Left ventricle myocardium inferior (tissue), 1 donor: ENCODE results near the gene COL8A1. TPM values are rescaled to one million over a fixed set of nuclear protein-coding genes. Genes with fewer than 3 reads are reported as not detected.

Experiments used
- DNase-seq: peaks from one replicate; pipeline ENCODE4 v3.0.0-alpha.2; 2020
- H3K27ac ChIP-seq: fragments of 200-600 bp; replicated peaks from 2 replicates; pipeline ENCODE4 v1.8.0; 2021
- H3K27me3 ChIP-seq: fragments of 200-600 bp; 2 replicates; pipeline ENCODE4 v1.8.0; 2021; ENCODE audit warnings: low read depth
- H3K36me3 ChIP-seq: fragments of 200-600 bp; 2 replicates; pipeline ENCODE4 v1.8.0; 2021
- H3K4me1 ChIP-seq: fragments of 200-600 bp; 2 replicates; pipeline ENCODE4 v1.8.0; 2021
- H3K4me3 ChIP-seq: fragments of 200-600 bp; 2 replicates; pipeline ENCODE4 v1.8.0; 2021; ENCODE audit warnings: mild to moderate bottlenecking, moderate library complexity
- H3K9me3 ChIP-seq: fragments of 200-600 bp; replicated peaks from 2 replicates; pipeline ENCODE4 v1.8.0; 2021
- intact Hi-C: fragments of 100-400 bp; cut with micrococcal nuclease; formaldehyde crosslinking; loops from one replicate; pipeline ENCODE4 v1.11.0; 2022
- total RNA-seq: library from RNA; stranded (reverse); fragmentation: NEBNext Ultra II Directional; extraction: Animal tissue kit (Norgen Biotek cat#: 25700); gene quantifications from one replicate; pipeline ENCODE4 v1.2.1, GENCODE V29; 2021
- TF ChIP-seq, protein P1 (sequence below): fragments of 200-600 bp; IDR thresholded peaks from 2 replicates; pipeline ENCODE4 v1.8.0; 2021; ENCODE audit warnings: antibody characterized with exemption, mild to moderate bottlenecking, borderline replicate concordance
- donor health status: DM: no; HTN: yes; CAD: no; lungs with severe emphysema.

COL8A1 gene
- total RNA-seq, 1 donor from 2014 or later = 16.4 TPM

DNA sequence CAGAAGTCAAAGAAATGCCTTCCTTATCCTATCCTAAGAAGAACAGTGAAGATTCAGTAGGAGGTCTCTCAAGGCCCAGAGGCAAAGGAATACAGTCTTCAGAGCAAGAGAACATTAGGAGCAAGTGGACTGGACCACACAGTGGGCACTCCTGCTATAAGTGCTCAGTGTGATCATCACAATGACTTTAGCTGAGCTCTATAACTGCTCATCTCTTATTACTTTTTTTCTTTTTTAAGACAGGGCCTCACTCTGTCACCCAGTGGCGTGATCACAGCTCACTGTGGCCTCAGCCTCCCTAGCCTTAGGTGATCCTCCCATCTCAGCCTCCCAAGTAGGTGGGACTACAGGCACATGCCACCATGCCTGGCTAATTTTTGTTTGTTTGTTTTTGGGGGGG lies 48.1 kb downstream of the COL8A1 start:
- H3K4me3 ChIP-seq = no peak overlapping the region
- TF ChIP-seq, protein P1, sequence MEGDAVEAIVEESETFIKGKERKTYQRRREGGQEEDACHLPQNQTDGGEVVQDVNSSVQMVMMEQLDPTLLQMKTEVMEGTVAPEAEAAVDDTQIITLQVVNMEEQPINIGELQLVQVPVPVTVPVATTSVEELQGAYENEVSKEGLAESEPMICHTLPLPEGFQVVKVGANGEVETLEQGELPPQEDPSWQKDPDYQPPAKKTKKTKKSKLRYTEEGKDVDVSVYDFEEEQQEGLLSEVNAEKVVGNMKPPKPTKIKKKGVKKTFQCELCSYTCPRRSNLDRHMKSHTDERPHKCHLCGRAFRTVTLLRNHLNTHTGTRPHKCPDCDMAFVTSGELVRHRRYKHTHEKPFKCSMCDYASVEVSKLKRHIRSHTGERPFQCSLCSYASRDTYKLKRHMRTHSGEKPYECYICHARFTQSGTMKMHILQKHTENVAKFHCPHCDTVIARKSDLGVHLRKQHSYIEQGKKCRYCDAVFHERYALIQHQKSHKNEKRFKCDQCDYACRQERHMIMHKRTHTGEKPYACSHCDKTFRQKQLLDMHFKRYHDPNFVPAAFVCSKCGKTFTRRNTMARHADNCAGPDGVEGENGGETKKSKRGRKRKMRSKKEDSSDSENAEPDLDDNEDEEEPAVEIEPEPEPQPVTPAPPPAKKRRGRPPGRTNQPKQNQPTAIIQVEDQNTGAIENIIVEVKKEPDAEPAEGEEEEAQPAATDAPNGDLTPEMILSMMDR = no peak

GRCh38 chr3:99686955-99687612 lies 48.7 kb downstream of the COL8A1 start:
- Histone ChIP-seq H3K36me3 (no peaks in the 10 kb centered on the region), H3K4me1 (peaks cover 6% of the 10 kb centered on the region), H3K27me3 (no peaks in the 10 kb centered on the region), H3K9me3 (no peaks in the 10 kb centered on the region), H3K27ac (no peak overlapping the region), H3K4me3 (no peak overlapping the region)
- DNase-seq = peak; percentile 40
- intact Hi-C loops = loop anchor here (5.0 kb wide), 1 partner anchor 190 kb away; no protein-coding TSS in a partner anchor
- TF ChIP-seq, protein P1 = peak; percentile 80

More for the DNA sequence above, 48.1 kb downstream of the COL8A1 start:
- peaks cover 6% of the 10 kb centered on the region for H3K4me1 ChIP-seq
- intact Hi-C loops = loop anchor here (5.0 kb wide), 1 partner anchor 189 kb away; no protein-coding TSS in a partner anchor
- no peak overlapping the region for H3K27ac ChIP-seq
- H3K27me3 ChIP-seq = no peaks in the 10 kb centered on the region
- DNase-seq = no peak
- H3K36me3 ChIP-seq = no peaks in the 10 kb centered on the region
- no peaks in the 10 kb centered on the region for H3K9me3 ChIP-seq

DNA sequence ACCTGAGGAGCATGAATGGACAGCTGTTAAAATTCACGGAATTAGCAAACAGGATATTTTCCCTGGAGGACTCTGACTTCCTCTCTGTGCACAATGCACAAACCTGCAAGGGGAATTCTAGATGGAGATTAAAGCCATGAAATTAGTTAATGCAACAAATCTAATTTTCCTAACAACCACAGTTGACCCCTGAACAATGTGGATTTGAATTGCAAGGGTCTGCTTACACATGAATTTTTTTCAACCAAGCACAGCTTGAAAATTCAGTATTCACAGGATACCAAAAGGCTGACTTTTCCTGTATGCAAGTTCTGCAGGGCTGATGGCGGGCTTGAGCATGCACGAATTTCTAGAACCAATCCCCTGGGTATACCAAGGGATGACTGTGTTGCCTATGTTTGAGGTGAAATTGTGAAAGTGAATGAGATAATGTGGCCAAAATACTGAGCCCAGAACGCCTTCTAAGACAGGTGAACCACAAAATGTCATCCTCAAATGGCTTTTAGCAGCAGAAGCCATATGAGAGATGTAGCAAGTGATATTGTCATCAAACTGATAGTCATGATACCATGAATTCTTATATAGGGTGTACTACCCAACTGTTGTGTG lies 52.5 kb downstream of the COL8A1 start:
- intact Hi-C loops = no loop called here
- Histone ChIP-seq H3K27me3 (no peaks in the 10 kb centered on the region), H3K9me3 (no peaks in the 10 kb centered on the region), H3K4me3 (no peak overlapping the region), H3K36me3 (no peaks in the 10 kb centered on the region), H3K27ac (no peak overlapping the region), H3K4me1 (peaks cover 6% of the 10 kb centered on the region)
- DNase-seq = no peak
- TF ChIP-seq, protein P1 = no peak

DNA sequence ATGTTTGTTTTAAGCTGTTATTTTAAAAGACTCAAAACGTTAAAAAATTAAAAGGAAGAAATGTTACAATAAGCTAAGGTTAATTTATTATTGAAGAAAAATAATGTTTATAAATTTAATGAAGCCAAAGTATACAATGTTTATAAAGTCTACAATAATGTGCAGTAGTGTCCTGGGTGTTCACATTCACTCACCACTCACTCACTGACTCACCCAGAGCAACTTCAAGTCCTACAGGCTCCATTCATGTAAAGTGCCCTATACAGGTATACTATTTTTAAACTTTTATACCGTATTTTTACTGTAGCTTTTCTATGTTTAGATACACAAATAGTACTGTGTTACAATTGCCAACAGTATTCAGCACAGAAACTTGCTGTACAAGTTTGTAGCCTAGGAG lies 55.2 kb downstream of the COL8A1 start:
- H3K36me3 ChIP-seq = no peaks in the 10 kb centered on the region
- H3K27me3 ChIP-seq = no peaks in the 10 kb centered on the region
- no peaks in the 10 kb centered on the region for H3K9me3 ChIP-seq
- H3K4me3 ChIP-seq = no peak overlapping the region
- H3K4me1 ChIP-seq = peaks cover 6% of the 10 kb centered on the region
- intact Hi-C loops = no loop called here
- H3K27ac ChIP-seq = no peak overlapping the region
- TF ChIP-seq, protein P1 = no peak
- DNase-seq = no peak

- Histone ChIP-seq H3K4me1 (no peaks in the 10 kb centered on the region), H3K27ac (no peak overlapping the region), H3K9me3 (no peaks in the 10 kb centered on the region), H3K27me3 (no peaks in the 10 kb centered on the region), H3K36me3 (no peaks in the 10 kb centered on the region), H3K4me3 (no peak overlapping the region)
- no peak for DNase-seq
- intact Hi-C loops = no loop called here
- TF ChIP-seq, protein P1 = no peak
These were observed 58.1 kb downstream of the COL8A1 start for GRCh38 chr3:99696497-99696896.
